Measurements from ENCODE around the gene FHIP1A. TPM values are rescaled to one million over a fixed set of nuclear protein-coding genes. Genes with fewer than 3 reads are reported as not detected.
"Not testable (repeated sequence)": the region's sequence is repeated elsewhere in the genome, so short reads cannot be mapped to it uniquely, and the experiment has no call there.

The FHIP1A gene
- total RNA-seq, 6 donors from 2014 or later = 13.5 to 36.1 (median 20.5) TPM

DNA sequence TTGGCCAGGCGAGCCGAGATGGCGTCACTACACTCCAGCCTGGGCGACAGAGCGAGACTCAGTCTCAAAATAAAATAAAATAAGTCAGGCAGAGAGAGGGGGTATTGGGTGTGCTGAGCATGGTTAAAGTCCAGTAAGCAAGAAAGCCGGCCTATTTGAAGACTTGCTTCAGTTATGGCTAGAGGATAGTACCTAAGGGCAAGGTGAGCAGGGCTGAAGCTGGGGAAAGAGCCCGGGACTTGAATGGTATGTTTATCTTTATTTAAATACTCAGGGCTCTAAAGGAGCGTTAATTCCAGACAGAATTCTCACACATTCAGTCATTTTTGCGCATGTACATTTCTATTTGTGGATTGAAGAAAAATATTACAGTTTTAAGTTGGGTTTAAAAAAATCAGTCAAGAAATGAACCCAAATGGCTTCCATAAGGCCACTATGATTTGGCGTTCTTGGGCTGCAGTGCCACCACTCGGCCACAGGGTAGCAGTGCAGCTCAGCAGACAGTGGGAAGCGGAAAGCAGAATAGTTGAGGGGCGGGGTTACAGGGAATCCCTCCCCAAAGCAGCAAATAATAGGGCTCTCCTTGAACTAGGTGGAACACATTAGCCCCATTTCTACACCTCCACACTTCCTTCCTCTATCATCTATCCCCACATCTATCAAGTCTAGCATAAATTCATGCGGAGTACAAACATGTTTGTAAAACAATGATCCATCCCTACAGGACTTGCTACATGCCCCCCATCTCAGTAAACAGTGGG, 46.4 kb upstream of the FHIP1A start:
- no peak for TF ChIP-seq POLR2AphosphoS5 (IDR thresholded peaks at IDR 0.05)
- TF ChIP-seq, protein P1, sequence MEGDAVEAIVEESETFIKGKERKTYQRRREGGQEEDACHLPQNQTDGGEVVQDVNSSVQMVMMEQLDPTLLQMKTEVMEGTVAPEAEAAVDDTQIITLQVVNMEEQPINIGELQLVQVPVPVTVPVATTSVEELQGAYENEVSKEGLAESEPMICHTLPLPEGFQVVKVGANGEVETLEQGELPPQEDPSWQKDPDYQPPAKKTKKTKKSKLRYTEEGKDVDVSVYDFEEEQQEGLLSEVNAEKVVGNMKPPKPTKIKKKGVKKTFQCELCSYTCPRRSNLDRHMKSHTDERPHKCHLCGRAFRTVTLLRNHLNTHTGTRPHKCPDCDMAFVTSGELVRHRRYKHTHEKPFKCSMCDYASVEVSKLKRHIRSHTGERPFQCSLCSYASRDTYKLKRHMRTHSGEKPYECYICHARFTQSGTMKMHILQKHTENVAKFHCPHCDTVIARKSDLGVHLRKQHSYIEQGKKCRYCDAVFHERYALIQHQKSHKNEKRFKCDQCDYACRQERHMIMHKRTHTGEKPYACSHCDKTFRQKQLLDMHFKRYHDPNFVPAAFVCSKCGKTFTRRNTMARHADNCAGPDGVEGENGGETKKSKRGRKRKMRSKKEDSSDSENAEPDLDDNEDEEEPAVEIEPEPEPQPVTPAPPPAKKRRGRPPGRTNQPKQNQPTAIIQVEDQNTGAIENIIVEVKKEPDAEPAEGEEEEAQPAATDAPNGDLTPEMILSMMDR (IDR thresholded peaks at IDR 0.05) = peak; percentile 85 to 96 (median 91)
- Histone ChIP-seq H3K27ac (no peak overlapping the region), H3K4me1 (peaks cover 0 to 6% (median 0%) of the 10 kb centered on the region in 4 donors), H3K9me3 (no peaks in the 10 kb centered on the region), H3K36me3 (no peaks in the 10 kb centered on the region), H3K4me3 (no peak overlapping the region), H3K27me3 (no peaks in the 10 kb centered on the region)
- ATAC-seq (ENCODE audit: low FRiP score in 2 of 2) = peak; percentile 96 to 99
- WGBS, 2 donors = 41 to 51% methylated on average over 11 to 14 of the region's 14 CpGs
- DNase-seq = peak; percentile 68 to 72

DNA sequence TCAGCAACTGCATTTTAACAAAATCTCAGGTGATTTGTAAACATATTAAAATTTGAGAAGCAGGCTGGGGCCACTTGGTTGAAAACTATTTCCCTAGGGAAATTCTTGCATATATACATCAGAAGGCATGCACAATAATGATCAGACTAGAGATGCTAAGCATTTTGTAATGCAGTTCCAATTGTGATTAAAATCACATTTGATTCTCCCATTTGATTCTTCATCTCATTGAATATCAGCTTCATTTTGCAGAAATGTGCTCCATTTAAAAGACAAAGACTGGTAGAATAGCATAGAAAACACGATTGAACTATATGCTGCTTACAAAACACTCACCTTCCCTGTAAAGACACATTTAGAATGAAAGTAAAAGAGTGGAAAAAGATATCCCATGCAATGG, 32.4 kb upstream of the FHIP1A start:
- no peak for ATAC-seq (ENCODE audit: low FRiP score in 2 of 2)
- Histone ChIP-seq H3K4me3 (no peak overlapping the region), H3K36me3 (no peaks in the 10 kb centered on the region), H3K27ac (no peak overlapping the region), H3K27me3 (no peaks in the 10 kb centered on the region), H3K4me1 (no peaks in the 10 kb centered on the region), H3K9me3 (no peaks in the 10 kb centered on the region)
- TF ChIP-seq POLR2AphosphoS5 (IDR thresholded peaks at IDR 0.05) (no peak), POLR2A (IDR thresholded peaks at IDR 0.05) (no peak), EP300 (IDR thresholded peaks at IDR 0.05) (no peak)
- TF ChIP-seq, protein P1 (IDR thresholded peaks at IDR 0.05) = no peak
- DNase-seq = no peak
- 63 to 84% methylated on average over 1 of the region's 1 CpG for WGBS, 2 donors

DNA sequence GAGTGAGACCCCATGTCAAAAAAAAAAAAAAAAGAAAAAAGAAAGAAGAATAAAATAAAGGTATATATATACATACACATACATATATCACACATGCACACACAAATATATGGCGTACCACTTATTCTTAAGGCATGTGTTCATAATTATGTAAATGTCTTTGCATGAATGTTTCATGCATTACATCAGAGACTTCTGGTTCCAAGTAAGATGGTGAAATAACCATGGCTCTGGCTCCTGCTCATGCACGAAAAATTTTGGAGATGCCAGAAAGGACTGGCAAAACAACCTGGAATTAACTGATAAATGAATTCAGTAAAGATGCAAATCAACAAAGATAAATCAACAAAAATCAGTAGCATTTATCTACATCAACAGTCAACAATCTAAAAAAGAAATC, 19.7 kb upstream of the FHIP1A start:
- H3K9me3 ChIP-seq = no peaks in the 10 kb centered on the region
- no peak for DNase-seq
- no peak for TF ChIP-seq EP300 (IDR thresholded peaks at IDR 0.05)
- TF ChIP-seq, protein P1 (IDR thresholded peaks at IDR 0.05) = no peak
- TF ChIP-seq POLR2AphosphoS5 (IDR thresholded peaks at IDR 0.05) = no peak
- TF ChIP-seq POLR2A (IDR thresholded peaks at IDR 0.05) = no peak
- H3K36me3 ChIP-seq = no peaks in the 10 kb centered on the region
- H3K27me3 ChIP-seq = no peaks in the 10 kb centered on the region
- no peak overlapping the region for H3K4me3 ChIP-seq
- no peak overlapping the region for H3K27ac ChIP-seq
- ATAC-seq (ENCODE audit: low FRiP score in 2 of 2) = no peak
- H3K4me1 ChIP-seq = no peaks in the 10 kb centered on the region
- 90 to 95% methylated on average over 2 of the region's 2 CpGs for WGBS, 2 donors

DNA sequence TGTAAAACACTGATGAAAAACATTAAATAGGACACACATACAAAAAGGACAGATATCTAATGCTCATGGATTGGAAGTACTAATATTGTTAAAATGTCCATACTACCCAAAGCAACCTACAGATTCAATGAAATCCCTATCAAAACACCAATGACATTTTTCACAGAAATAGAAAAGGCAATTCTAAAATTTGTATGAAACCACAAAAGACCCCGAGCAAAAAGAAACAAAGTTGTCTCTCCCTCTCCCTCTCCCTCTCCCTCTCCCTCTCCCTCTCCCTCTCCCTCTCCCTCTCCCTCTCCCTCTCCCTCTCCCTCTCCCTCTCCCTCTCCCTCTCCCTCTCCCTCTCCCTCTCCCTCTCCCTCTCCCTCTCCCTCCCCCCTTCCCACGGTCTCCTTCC, 19.2 kb upstream of the FHIP1A start:
- not testable (repeated sequence) for ATAC-seq (ENCODE audit: low FRiP score in 2 of 2); H3K9me3 ChIP-seq; H3K4me1 ChIP-seq; H3K27me3 ChIP-seq; H3K27ac ChIP-seq; DNase-seq; H3K36me3 ChIP-seq; H3K4me3 ChIP-seq
- WGBS, 2 donors = 97 to 100% methylated on average over 1 to 2 of the region's 2 CpGs

DNA sequence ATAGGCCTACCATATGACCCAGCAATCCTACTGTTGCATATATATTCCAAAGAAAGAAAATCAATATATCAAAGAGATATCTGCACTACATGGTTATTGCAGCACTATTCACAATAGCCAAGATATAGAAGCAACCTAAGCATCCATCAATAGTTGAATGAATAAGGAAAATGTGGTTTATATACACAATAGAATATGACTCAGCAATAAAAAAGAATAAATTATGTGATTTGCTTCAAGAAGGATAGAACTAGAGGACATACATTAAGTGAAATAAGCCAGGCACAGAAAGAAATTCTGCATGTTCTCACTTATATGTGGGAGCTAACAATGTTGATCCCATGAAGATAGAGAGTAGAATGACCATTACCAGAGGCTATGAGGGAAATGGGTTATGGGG, 13.1 kb upstream of the FHIP1A start:
- no peak for DNase-seq
- TF ChIP-seq EP300 (IDR thresholded peaks at IDR 0.05) = no peak
- TF ChIP-seq, protein P1 (IDR thresholded peaks at IDR 0.05) = no peak
- TF ChIP-seq POLR2A (IDR thresholded peaks at IDR 0.05) = no peak
- TF ChIP-seq POLR2AphosphoS5 (IDR thresholded peaks at IDR 0.05) = no peak
- no peak for ATAC-seq (ENCODE audit: low FRiP score in 2 of 2)
- H3K9me3 ChIP-seq = no peaks in the 10 kb centered on the region
- no peaks in the 10 kb centered on the region for H3K4me1 ChIP-seq
- H3K27me3 ChIP-seq = no peaks in the 10 kb centered on the region
- H3K36me3 ChIP-seq = no peaks in the 10 kb centered on the region
- no peak overlapping the region for H3K4me3 ChIP-seq
- no peak overlapping the region for H3K27ac ChIP-seq

All from upper lobe of left lung (tissue), 6 donors.